WTC11 (cell line): ENCODE data around the gene ZMYND8.

ENCODE experiments used
- CTCF ChIP-seq: fragments of 200-600 bp; IDR thresholded peaks from 2 replicates; pipeline ENCODE4 v1.8.0; 2022; ENCODE audit warnings: antibody characterized with exemption
- GRHL2 ChIP-seq: fragments of 250-450 bp; sonication (Bioruptor Pico); IDR thresholded peaks from 2 replicates; pipeline ENCODE4 v1.8.0; 2022; ENCODE audit warnings: mild to moderate bottlenecking, moderate library complexity; ENCODE audit not compliant: insufficient replicate concordance, severe bottlenecking
- NR1H2 ChIP-seq: sonication (generic); formaldehyde crosslinking; IDR thresholded peaks from 2 replicates; pipeline ENCODE4 v1.9.0; 2021; ENCODE audit warnings: mild to moderate bottlenecking, moderate library complexity, missing genetic modification reagents

- TF ChIP-seq CTCF (no peak), NR1H2 (CRISPR knock-in tag) (no peak), GRHL2 (CRISPR knock-in tag) (no peak)
These were observed 18.3 kb downstream of the ZMYND8 start for GRCh38 chr20:47338131-47338628.
